Measurements from ENCODE around the gene UFSP2.
A peak's percentile ranks its signal among the peaks of the same experiment; 100 is the strongest.

Gene UFSP2

DNA sequence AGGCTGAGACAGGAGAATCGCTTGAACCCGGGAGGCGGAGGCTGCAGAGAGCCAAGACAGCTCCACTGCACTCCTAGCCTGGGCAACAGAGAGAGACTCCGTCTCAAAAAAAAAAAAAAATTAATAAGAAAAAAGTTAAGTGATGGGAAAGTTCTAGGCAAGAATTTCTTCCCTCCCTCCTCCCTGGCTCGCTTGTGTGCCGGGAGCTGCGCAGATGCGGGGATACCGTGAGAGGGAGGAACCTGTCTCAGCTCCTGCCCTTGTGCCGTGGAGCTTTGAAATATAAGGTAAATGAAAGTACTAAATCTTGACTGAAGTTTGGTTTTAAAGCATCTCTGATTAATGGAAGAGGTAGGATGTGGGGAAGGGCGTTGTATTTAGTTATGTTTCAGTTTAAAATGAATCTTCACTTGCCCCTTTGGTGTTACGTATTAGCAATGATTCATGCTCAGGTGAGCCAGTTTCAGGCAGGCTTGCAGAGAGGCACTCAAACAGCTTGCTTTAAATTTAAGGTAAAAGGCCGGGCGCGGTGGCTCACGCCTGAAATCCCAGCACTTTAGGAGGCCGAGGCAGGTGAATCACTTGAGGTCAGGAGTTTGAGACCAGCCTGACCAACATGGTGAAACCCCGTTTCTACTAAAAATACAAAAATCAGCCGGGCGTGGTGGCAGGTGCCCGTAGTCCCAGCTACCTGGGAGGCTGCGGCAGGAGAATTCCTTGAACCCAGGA, 1.4 kb upstream of the UFSP2 start:
- DNase-seq (ENCODE audit: low read depth, low spot score): no peak

DNA sequence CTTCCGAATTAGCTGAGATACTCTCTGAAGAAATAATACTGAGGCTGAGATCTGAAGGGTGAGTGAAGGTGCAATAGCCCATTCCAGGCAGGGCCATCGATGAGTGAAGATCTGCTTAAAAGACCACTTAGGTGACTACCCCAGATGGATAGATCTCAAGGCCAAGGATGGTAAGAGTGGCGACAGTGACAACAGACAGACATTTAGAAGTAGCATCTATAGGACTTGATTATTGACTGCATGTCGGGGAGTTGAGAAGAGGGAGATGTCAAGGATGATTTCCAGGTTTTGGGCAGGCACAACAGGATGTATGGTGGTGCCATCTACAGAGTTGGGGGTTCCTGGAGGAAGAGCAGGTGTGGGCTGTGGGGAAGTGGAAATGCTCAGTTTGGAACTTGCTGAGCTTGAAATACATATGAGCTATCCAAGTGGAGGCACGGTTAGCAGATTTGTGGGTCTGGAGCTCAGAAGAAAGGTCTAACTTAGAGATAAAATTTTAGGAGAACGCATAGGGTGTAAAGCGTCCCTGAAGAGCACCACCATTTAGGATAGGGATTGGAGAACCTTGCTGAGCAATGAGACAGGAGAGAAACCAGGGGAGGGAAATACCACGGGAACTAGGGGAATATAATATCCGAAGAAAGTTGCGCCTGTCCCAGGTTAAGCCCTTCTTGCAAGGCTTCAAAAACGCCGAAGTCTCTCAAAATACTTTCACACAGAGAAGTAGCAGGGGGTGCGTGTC, 688 bp downstream of the UFSP2 start:
- DNase-seq (ENCODE audit: low read depth, low spot score): no peak

- DNase-seq (ENCODE audit: low read depth, low spot score): peak; percentile 74
Observed at GRCh38 chr4:185421366-185422124, 4.2 kb downstream of the UFSP2 start.

DNA sequence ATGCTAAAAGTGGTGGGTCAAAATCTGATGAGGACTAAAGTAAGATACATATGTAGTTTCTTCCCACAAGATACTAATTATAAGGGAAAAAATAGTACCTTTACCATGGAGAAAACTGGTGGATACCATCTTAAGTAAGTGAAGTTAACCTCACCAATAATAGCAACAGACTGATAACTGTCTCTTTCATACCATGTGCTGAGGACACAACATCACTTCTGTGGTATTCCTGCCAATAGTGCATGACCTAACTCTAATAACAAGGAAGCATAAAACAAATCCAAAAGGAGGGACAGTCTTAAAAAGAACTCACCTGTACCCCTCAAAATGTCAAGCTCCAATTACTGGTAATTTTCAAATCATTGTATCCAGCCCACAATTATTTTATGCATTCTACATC, 8.8 kb downstream of the UFSP2 start:
- DNase-seq (ENCODE audit: low read depth, low spot score): no peak

- DNase-seq (ENCODE audit: low read depth, low spot score): no peak
Observed at GRCh38 chr4:185412412-185412811, 13.4 kb downstream of the UFSP2 start.

DNA sequence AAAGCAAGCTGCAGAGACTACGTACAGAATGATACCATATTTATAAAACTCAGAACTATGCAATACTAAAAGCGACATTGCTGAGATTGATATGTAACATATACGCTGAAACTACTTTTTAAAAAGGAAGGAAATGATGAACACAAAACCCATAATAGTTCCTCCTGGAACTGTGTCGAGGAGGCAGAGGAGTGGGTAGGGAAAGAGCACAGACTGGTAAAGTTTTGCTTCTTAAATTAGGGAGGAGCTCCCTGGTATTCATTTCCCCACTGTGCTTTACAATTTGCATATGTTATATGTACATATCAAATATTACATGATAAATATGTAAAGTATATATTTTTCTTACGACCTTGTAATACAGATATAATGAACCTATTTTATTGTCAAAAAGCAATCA, 13.9 kb downstream of the UFSP2 start:
- no peak for DNase-seq (ENCODE audit: low read depth, low spot score)

DNA sequence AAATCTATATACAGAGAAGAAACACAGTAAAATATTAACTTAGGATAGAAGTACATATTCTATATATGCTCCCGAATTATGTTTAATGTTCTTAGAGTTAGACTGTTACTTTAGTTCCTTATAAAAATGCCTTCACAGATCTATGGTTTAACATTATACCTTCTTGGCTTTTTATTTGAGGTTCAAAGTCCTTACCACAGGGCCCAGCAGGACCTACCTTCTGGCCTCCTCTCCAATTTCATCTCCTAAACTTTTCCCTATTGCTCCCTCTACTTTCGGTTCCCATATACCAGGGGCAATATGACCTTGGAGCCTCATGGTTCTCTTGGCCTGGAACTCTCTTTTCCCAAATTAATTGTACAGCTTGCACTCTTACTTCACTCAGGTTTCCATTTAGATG, 17.3 kb downstream of the UFSP2 start:
- DNase-seq (ENCODE audit: low read depth, low spot score): no peak

DNA sequence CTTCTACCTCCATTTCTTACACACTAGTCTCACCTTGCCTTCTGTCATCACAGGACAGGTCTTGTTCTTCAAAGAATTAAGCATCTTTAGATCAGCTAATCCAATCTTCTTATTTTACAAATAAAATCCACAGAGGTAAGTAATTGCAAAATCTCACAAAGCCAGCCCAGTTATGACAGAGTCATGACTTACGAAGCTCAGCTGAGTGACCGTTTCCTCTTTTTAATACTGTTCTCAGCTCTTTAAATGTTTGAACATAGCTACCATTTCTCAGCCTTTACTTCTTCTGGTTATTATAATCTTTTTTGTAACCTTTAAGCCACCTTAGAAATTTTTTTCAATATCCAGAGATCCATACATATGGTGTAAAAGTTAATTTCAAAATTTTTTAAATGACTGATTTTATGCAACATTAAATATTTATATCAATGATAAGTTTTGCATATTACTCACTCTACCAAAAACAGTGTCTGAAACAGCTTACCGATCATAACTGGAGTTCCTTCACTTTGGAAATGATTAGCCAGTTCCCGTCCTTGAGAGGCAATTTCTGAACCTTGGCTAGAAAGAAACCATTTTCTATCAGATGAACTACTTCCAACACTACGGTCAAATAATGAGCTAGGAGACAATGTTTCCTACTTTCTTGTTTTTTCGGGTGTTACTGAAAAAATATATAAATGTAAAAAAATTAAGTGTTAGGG, 20.3 kb downstream of the UFSP2 start:
- DNase-seq (ENCODE audit: low read depth, low spot score): no peak

- DNase-seq (ENCODE audit: low read depth, low spot score): no peak
Observed at GRCh38 chr4:185404031-185404430, 21.7 kb downstream of the UFSP2 start.

GRCh38 chr4:185399466-185399865, 26.3 kb downstream of the UFSP2 start:
- no peak for DNase-seq (ENCODE audit: low read depth, low spot score)

- no peak for DNase-seq (ENCODE audit: low read depth, low spot score)
Observed at GRCh38 chr4:185398618-185399017, 27.1 kb downstream of the UFSP2 start.

- peak; percentile 63 for DNase-seq (ENCODE audit: low read depth, low spot score)
Observed at GRCh38 chr4:185396724-185397385, 28.9 kb downstream of the UFSP2 start, which contains the start of gene ANKRD37. TSS of gene ANKRD37 (plus strand) at chr4:185396841. CDS start at chr4:185396924, 83 bp downstream.

GRCh38 chr4:185395956-185396723, 29.6 kb downstream of the UFSP2 start:
- peak; percentile 99 for DNase-seq (ENCODE audit: low read depth, low spot score)

- no peak for DNase-seq (ENCODE audit: low read depth, low spot score)
Observed at GRCh38 chr4:185395238-185395955, 30.4 kb downstream of the UFSP2 start, which contains the start of gene LRP2BP. TSS of gene LRP2BP (minus strand) at chr4:185395924. CDS start at chr4:185378186, 17,738 bp downstream.

GRCh38 chr4:185394568-185395237, 31.1 kb downstream of the UFSP2 start:
- DNase-seq (ENCODE audit: low read depth, low spot score): no peak

GRCh38 chr4:185392156-185392555, 33.6 kb downstream of the UFSP2 start:
- no peak for DNase-seq (ENCODE audit: low read depth, low spot score)

DNA sequence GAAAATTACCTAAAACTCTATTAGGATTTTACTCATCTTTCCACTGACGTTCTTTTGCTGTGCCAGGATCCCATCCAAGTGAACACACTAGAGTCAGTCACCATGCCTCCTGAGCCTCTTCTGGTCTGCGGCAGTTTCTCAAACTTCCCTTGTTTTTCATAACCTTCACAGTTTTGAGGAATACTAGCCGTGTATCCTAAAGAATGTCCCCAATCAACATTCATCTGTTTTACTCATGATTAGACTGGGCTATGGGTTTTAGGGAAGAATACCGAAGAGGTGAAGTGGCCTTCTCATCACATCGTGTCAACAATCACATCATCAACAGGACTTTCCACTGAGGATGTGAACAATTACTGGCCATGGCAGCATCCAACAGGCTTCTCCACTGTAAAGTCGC, 34.8 kb downstream of the UFSP2 start:
- no peak for DNase-seq (ENCODE audit: low read depth, low spot score)

DNA sequence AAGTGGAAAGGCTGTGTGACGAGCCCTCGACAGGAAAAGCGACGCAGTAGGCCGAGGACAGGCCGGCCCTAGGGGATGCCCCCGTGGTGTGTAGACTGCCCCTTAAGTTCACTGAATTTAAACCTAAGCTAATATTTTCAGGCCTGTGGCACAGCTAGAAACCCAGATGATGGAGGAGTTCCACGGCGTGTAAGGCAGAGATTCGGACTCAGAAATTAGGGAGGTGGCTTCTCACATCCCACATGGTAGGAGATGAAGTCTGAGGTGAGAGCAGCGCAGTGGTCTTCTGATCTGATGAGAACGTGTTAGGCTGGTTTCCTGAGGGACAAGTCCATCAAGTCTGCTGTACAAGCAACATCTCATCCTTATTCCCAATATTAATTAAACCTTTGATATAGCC, 37.8 kb downstream of the UFSP2 start:
- DNase-seq (ENCODE audit: low read depth, low spot score): no peak

DNA sequence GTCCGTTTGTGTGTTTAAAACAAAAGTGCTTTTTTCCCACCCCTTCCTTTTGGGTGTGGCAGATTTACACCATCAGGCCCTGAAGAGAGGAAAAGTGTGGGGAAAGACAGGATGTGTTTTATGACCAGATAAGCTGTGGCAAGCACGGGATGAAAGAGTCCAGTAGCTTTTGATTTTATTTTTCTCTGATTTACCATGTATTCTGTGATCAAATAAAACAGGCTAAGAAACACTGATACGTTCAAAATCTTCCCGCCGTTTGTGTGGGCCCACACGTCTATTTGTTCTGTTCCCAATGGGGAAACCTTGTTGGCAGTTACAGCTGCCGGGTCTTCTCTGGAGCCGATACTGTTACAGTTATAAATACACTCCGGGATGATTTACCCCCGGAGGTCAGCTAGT, 40.8 kb downstream of the UFSP2 start:
- DNase-seq (ENCODE audit: low read depth, low spot score): no peak

Measured in astrocyte of the hippocampus (primary cell).